ENCODE measurements around the gene MAP2K1.
"Not testable (repeated sequence)": the region's sequence is repeated elsewhere in the genome, so short reads cannot be mapped to it uniquely, and the experiment has no call there.

MAP2K1 gene

DNA sequence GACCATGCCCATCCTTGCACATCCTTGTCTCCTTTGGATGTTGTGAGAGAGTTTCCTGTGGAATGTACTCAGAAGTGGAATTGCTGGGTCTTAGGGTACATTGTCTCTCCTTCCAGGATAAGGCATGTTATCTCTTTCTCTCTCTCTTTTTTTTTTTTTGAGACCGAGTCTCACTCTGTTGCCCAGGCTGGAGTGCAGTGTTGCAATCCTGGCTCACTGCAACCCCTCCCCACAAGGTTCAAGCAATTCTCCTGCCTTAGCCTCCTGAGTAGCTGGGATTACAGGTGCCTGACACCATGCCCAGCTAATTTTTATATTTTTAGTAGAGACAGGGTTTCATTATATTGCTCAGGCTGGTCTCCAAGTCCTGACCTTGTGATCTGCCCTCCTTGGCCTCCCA, 6.3 kb downstream of the MAP2K1 start:
- not testable (repeated sequence) for DNase-seq (ENCODE audit: low spot score)

DNA sequence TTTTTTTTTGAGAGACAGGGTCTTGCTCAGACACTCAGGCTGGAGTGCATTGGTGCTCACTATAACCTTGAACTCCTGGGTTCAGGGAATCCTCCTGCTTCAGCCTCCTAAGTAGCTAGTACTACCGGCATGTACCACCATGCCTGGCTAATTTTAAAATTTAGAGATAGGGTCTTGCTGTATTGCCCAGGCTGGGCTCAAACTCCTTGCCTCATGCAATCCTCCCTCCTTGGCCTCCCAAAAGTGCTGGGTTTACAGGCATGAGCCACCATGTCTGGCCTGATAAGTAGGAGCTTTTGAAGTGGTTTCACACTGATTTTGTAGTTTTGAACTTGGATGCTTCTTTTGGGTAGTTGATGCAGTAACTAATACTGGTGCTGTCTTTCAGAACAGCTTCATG, 7.8 kb downstream of the MAP2K1 start:
- no peak for DNase-seq (ENCODE audit: low spot score)

DNA sequence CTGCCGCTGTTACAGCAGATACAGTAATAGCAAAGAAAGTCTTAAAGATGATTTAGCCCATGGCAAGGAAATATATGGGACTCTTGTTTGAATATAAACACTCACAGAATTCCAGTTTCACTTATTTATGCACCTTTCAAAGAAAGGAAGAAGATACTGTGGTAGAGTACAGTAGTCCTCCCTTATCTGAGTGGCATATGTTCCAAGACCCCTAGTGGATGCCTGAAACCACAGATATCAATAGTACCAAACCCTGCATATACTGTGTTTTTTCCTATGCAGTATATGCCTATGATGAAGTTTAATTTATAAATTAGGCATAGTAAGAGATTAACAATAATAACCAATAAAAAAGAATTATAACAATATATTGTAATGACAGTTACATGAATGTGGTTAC, 8.2 kb downstream of the MAP2K1 start:
- DNase-seq (ENCODE audit: low spot score), result peak; percentile 35

DNA sequence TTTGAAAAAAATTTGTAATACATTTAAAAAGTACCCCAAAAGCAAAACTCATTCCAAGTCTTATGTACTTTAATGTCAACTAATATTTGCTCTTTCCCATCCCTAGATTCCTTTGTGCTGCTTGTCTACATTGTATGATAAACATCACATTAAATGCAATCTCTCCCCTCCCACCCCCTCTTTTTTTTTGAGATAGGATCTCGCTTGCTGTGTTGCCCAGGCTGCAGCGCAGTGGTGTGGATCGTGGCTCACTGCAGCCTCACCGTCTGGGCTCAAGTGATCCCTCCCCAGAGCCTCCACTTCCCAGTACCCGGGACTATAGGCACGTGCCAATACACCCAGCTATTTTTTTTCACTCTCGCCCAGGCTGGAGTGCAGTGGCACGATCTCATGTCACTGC, 12.6 kb downstream of the MAP2K1 start:
- no peak for DNase-seq (ENCODE audit: low spot score)

DNA sequence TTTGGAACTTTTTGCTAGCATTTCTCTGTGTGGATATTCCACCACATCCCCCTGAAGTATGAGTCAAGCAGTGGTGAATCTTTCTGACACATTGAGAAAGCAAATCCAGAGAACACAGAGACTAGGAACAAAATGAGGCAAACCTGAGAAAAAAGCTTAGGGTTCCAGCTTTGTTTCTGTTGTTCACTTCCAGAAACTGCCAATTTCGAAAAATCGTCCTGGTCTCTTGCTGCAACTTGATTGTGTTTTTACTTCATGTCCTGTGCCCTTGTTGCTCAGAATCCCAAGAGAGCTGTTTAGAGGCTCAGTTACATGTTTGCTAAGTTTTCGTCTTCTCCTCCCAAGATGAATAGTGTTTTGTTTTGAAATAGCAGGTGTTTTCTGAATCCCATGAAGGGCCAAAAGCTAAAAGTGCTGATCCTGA, 13.7 kb downstream of the MAP2K1 start:
- DNase-seq (ENCODE audit: low spot score), result no peak

DNA sequence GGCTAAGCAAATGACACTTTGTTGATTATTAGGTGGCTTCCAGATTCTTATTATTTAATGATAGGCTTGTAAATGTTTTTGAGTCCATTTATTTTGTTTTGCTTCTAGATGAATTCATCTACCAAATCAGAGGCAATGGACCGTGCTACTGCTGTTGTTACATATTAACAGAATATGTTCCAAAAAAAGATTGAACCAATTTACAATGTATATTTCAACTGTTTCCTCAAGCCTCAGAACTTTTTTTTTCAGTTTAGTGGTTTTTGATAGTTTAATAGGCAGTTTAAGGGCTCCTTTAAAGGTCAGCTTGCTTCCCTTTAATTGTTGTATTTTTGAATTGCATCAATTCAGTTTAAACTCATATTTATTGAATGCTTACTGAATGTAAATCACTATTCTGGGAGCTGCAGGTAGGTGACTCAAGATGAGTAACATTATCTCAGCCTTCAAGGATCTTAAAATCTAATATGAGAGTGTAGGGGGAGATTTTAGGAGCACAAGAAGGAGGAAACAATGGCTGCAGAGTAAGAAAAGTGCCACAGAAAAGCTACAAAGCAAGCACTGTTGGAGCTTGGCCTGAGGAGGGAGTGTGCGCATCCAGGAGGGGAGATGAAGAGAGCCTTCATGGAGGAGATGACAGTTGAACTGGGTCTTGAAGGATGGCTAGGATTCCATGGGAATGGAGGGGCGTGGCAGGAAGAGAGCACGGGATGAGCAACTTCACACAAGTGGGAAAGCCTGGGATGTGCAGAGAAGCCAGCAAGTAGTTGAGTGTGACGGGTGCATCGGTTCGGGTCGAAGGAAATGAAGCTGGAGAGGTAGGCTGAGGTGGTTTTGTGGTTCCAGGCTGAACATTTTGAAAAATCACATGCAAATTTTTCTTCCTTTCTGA, 14.7 kb downstream of the MAP2K1 start:
- DNase-seq (ENCODE audit: low spot score), result no peak

DNA sequence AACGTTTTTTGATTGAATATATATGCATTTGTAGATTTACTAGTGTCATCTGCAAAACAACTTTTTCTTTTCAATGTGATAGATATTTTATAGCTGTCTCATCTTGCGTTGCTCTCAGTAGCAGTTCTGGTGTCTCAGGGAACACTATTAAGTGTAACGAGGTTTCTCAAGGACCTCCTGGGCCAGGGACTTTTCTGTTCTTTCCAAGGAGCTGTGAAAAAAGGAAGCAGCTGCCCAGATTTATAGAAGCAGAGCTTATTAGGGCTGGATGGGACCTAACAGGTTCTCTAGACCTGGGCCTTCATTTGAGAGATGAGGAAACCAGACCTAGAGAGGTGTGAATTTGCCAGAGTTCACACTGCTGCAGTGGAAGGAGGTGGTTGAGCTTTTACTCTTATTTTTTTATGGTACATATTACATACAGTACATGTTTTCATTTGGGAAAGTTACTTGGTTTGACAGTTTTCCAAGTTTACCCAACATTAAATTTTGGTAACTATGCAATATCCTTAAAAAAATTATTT, 16.1 kb downstream of the MAP2K1 start:
- no peak for DNase-seq (ENCODE audit: low spot score)

DNA sequence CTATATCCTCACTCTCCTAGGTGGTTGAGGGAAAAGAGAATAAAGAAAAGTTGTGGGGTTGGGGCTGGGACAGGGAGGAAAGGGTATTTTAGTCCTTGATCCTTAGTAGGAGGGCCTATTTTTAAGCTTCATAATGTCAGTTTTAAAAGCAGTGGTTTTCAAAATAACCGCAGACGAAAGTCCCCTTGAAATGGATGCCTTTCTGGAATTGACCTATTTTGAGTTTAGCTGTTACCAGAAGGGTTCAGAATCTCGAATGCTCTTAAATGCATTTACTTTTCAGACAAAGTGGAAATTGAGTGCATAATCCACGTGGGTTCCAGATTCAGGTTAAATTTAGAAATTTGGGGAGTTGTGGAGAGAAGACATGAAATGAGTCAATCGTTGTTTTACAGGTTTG, 16.6 kb downstream of the MAP2K1 start:
- DNase-seq (ENCODE audit: low spot score), result no peak

DNA sequence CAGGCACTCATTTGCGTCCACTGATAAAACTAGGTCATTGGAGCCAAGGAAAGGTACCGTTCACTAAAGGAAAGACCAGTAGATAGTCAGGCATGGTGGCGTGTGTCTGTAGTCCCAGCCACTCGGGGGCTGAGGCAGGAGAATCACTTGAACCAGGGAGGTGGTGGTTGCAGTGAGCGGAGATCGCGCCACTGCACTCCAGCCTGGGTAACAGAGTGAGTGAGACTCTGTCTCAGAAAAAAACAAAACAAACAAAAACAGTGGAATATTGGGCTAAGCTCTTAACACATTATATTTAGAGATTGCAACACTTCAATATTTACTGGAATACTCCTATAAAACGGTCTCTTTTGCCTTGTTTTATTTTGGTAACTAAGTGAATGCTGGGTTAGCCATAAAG, 17.4 kb downstream of the MAP2K1 start:
- no peak for DNase-seq (ENCODE audit: low spot score)

DNA sequence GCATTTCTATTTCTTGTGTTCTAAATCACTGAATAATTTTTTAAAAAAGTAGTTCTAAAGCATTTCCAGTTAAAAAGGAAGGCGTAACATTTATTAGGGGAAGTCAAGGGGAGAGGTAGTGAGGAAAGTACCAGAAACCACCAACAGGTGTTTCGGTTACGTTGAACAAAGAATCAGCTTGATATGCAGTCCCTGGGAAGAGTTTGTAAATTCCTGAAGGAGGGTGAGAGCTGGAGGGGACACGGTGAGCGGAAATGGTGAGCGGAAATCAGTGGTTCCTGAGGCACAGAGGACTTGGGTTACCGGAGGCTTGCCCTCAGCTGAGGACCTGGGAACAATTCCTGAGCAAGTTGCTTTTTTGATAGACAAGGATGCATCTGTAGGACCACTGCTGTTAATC, 17.8 kb downstream of the MAP2K1 start:
- DNase-seq (ENCODE audit: low spot score), result no peak

DNA sequence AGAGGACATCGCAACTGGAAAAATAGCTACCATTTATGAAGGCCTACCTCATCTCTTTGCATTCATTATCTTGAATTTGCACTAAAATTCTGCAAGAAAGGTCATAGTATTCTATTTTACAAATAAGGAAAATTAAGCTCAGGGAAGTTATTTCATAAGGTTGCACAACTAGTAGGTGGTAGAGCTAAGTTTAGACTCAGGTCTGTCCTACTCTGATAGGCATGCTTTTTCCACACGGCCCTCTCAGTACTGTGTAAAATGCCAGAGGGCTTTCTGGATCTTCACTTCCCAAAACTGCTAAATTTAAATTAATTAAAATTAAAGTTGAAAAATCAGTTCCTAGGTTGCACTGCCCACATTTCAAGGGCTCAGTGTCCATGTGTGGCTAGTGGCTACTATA, 18.3 kb downstream of the MAP2K1 start:
- no peak for DNase-seq (ENCODE audit: low spot score)

DNA sequence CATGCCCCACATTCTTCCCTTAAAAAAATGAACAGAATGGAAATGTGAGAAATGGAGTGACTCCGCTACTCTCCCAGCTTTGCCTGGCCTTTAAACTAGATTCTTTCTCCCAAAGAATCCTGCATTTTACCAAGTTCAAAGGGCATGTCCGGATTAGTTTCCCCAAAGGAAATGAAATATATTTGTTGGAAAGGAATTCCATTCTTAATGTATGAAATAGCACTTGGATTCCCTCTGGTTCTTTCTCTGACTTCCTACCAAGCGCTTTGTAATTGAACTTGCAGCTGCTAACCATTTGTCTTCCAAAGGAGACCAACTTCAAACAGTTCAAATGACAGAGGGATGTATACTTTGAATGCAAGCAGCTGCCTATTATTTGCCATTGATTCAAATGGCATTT, 18.9 kb downstream of the MAP2K1 start:
- no peak for DNase-seq (ENCODE audit: low spot score)

DNA sequence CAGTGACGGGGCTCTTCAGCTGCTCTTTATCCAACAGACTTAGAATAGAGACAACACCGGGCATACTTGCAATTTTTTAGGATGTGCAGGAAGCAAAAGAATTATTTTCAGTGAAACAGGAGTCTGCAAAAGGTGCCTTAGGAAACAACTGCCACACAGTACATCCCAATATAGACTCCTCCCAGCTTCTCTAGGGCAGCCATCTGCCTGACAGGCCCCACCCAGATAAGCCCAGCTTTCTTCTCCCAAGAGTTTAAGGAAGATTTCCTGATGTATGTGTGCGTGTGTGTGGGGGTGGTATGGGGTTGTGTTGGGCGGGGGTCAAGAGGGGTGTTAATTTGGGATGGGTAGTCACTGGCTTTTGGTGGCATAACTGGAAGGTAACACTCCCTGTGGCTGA, 21.5 kb downstream of the MAP2K1 start:
- DNase-seq (ENCODE audit: low spot score), result no peak

DNA sequence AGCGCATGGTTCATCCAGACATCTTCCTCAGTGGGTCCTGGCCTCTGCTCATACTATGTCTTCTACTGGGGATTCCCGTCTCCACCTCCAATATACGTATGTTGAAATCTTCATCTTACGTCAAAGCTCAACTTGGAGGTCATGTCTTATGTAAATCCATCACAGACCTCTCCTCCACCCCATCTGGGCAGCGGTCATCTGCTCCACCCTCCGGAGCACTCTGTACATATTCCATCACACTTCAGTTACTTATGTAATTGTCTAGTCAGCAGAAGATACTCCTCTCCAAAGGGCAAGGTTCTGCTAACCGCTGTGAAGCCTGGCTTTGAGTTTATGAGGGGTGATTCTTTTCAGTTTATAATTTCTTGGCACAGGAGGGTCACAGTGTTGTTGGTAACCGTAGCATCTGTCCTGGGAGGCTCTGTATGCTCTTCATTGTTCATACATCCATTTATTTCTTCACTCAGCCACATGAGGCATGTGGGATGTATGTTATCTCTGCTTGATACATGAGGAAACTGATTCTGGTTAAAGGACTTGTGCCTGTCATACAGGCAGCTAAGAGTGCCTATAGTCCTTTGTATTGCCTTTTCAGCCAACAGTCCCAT, 22.1 kb downstream of the MAP2K1 start:
- no peak for DNase-seq (ENCODE audit: low spot score)

DNA sequence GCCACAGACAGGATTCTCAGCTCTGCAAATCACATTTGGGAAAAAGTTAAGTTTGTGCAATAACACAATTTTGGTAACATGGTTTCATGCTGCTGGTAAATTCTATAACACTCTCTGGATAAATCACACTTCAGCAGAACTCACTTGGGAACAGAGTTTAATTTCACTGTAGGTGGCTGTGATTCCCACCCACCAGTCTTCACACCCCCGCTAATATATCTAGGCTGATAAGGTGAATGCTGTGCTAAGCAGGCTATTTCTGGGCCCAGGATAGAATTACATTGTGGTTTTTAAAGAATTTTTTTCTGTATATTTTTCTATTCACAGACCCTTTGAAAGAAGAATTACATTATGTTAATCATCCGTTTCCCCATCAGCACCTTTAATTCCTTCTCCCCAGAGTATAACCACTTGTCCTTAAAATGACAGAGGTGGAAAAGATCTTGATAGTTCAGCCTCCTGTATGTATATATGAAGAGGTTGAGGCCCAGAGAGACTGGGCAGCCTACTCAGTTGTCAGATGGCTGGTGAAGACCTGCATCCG, 22.9 kb downstream of the MAP2K1 start:
- DNase-seq (ENCODE audit: low spot score), result no peak

DNA sequence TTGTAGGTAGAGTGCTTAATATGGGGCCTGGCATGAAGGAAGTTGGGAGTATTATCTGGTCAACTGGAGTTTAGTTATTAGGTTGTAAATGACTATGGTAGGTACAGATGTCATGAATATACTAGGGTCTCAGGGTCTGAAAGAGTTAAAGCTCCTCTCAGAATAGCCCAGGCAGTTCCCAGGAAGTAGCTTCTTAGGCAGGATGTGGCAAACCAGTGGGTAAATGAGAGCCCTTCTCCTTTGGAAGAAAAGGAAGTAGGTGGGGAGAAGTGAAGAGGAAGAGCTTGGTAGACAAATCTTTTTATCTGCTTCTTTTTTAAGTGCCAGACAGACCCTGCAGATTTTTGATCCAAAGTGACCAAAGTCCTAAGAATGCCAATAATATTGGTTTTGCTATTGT, 24.5 kb downstream of the MAP2K1 start:
- DNase-seq (ENCODE audit: low spot score), result no peak

DNA sequence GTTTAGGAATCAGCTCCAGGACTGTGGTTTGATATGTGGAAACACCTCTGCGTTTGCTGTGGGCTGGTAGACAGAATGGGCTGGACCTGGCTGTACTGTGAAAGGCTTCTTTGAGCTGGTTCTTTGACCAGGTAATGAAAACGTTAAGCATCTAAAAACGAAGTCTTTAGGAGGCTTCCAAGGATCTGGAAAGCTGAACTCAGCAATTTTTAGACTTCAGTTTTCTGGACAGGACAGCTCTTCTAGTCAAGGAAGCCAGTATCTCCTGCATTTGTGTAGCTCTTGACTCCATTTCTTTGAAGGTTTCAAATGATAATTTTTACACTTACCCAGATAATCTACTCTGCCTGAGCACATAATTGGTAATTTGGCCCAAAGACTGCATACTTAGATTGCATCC, 25.5 kb downstream of the MAP2K1 start:
- no peak for DNase-seq (ENCODE audit: low spot score)

DNA sequence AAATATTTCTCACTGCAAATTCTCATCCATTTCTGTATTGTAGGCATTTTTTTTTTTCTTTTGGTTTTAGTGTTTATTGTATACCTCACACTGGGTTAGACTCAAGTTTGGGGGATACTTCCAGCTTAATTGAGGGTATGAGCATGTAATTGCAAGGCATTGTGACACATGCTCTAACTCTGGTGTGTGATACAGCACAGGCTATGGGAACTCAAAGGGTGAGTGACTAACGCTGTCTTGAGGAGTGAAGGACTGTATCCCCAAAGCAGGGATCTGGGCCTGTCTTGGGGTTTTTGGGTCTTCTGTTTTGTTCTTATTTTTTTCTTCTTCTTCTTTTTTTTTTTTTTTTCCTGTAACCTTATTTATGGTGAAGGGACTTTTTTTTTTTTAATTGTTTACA, 26.9 kb downstream of the MAP2K1 start:
- no peak for DNase-seq (ENCODE audit: low spot score)

DNA sequence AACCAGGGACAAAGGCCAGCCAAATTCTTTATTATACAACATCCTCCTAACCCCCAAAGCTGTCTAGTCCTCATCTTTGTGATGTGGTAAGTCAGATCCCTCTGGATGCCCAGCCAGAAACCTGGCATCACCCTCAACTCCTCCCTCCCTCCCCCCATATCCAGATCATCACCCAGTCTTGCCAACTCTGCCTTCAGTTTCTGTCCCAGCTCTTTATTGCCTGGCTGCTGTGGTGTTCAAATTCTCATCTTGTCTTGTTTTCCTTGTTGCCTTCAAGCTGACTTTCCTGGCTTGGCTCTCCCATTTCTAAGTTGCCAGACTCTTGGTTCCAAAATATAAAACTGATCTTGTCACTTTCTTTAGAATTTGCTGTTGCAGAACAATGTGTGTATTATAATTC, 28.6 kb downstream of the MAP2K1 start:
- DNase-seq (ENCODE audit: low spot score), result no peak

DNA sequence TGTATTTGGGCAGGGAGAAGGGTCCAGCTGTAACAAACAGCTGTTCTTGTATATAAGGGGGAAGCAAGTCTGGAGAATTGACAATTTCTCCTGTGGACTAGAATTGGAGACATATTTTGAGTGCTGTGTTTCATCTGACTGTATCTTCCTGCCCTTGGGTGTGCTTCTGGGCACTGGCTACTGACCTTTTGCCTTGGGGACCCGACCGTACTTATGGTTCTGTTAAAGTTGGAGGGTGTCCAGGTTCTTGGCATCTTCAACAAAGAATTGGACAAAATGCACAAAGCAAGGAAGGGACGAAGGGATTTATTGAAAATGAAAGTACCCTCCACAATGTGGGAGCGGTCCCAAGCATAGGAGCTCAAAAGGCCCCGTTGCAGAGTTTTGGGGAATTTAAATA, 31.0 kb downstream of the MAP2K1 start:
- DNase-seq (ENCODE audit: low spot score), result no peak

DNA sequence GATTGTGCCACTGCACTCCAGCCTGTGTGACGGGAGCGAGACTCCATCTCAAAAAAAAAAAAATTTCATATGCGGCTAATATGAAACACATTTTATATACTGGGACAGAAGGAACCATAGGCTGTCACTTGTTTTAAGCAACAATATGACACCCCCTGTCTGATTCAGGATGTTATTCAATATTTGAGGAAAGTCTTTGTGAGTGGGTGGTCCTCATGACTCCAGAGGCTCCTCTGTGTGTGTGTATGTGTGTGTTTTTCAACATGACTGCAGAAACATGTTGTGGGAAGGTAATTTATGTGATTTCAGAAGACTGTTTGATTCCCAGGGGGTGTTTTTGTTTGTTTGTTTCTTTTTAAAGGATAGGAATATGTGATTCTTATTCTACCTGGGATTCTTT, 32.8 kb downstream of the MAP2K1 start:
- no peak for DNase-seq (ENCODE audit: low spot score)

DNA sequence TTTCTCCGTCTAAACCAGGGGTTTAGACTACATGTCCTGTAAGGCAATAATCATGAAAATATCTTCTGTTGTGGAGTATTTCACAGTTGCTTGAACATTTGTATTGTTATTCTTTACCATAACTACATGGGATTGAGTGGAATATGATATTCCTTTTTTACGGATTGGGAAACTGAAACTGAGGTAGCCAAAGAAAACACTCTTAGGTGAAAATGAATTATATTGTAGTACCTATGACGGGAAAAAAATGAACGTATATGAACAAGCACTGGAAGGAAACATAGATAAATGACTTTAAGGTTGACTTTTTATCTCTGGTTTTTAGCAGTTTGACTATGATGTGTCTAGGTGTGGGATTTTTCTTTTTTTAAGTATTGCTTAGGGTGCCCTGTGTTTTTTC, 35.6 kb downstream of the MAP2K1 start:
- DNase-seq (ENCODE audit: low spot score), result no peak

DNA sequence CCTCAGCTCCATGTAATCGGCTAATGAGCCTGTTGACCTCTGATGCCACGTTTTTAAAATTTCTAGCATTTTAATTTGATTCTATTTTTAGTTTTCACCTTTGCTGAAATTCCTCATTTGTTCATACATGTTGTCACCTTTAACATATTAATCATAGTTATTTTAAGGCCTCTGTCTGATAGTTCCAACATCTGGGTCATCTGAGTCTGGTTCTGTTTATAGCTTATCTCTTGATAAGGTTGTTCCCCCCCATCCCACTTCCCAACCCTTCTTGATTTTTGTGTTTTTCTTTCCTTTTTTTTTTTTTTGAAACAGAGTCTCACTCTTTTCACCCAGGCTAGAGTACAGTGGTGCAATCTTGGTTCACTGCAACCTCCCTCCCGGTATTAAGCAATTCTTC, 36.4 kb downstream of the MAP2K1 start:
- DNase-seq (ENCODE audit: low spot score), result no peak

All from hematopoietic multipotent progenitor cell treated with erythropoietin and hydrocortisone succinate and interleukin-3 and kit ligand, for 15 days (in vitro differentiated cells).